ENCODE measurements around the gene ANKRD2.

- TF ChIP-seq FOXM1 (IDR thresholded peaks at IDR 0.05; ENCODE audit: borderline replicate concordance, low read depth) (no peak), EGR1 (IDR thresholded peaks at IDR 0.05) (no peak), REST (IDR thresholded peaks at IDR 0.05; ENCODE audit: low read depth) (no peak), CREB1 (IDR thresholded peaks at IDR 0.05; ENCODE audit: low read depth) (no peak), RAD21 (IDR thresholded peaks at IDR 0.05; ENCODE audit: low read depth) (no peak), CEBPB (IDR thresholded peaks at IDR 0.05) (no peak), TAF1 (IDR thresholded peaks at IDR 0.05; ENCODE audit: low read depth) (no peak), EP300 (IDR thresholded peaks at IDR 0.05; ENCODE audit: borderline replicate concordance) (no peak), YY1 (IDR thresholded peaks at IDR 0.05; ENCODE audit: low read depth) (no peak), TCF12 (IDR thresholded peaks at IDR 0.05; ENCODE audit: low read depth) (no peak; the same call in 1 of the 2 replicates), MAX (IDR thresholded peaks at IDR 0.05) (peak; percentile 81), NFIC (IDR thresholded peaks at IDR 0.05) (peak; percentile 40; the same call in 1 of the 2 replicates)
Observed at GRCh38 chr10:97584060-97584797, 11.7 kb downstream of the ANKRD2 start, which contains the start of gene HOGA1.

All from Ishikawa (cell line).